Small intestine (tissue), 7 donors: Measurements from ENCODE around the gene SNRPA1. TPM values are rescaled to one million over a fixed set of nuclear protein-coding genes. Genes with fewer than 3 reads are reported as not detected.

Experiments used
- DNase-seq, 2 donors: peaks; one replicate each; pipeline versions ENCODE4 v3.0.0 to v3.0.0-alpha.2; 2013
- FAIRE-seq: peaks from 2 replicates; lab custom pipeline; 2012; peaks lifted over from hg19 to GRCh38; lab: Jason Lieb, UNC
- H3K27ac ChIP-seq, 3 donors: one replicate each; pipeline ENCODE4 v1.5.1; 2013; ENCODE audit warnings: low read length in 2 of 3, mild to moderate bottlenecking in 2 of 3, control low read depth in 1 of 3, inconsistent platforms in 1 of 3, low read depth in 1 of 3, moderate library complexity in 1 of 3
- H3K27me3 ChIP-seq, 3 donors: one replicate each; pipeline ENCODE4 v1.6.1; 2013; ENCODE audit warnings: low read length in 3 of 3, inconsistent platforms in 1 of 3; ENCODE audit not compliant: control insufficient read depth in 3 of 3, insufficient read depth in 3 of 3
- H3K36me3 ChIP-seq, 3 donors: one replicate each; pipeline ENCODE4 v1.6.1; 2013; ENCODE audit warnings: low read length in 3 of 3, inconsistent platforms in 1 of 3, low read depth in 1 of 3, mild to moderate bottlenecking in 1 of 3, moderate library complexity in 1 of 3; ENCODE audit not compliant: control insufficient read depth in 3 of 3, insufficient read depth in 2 of 3
- H3K4me1 ChIP-seq, 3 donors: one replicate each; pipeline ENCODE4 v1.6.1; 2013; ENCODE audit warnings: low read length in 2 of 3, inconsistent platforms in 1 of 3, low read depth in 1 of 3, mild to moderate bottlenecking in 1 of 3, moderate library complexity in 1 of 3; ENCODE audit not compliant: control insufficient read depth in 3 of 3, insufficient read depth in 2 of 3
- H3K4me3 ChIP-seq, 3 donors: one replicate each; pipeline ENCODE4 v1.5.1; 2013; ENCODE audit warnings: low read length in 3 of 3, control low read depth in 1 of 3, inconsistent platforms in 1 of 3, low read depth in 1 of 3, mild to moderate bottlenecking in 1 of 3, moderate library complexity in 1 of 3
- H3K9me3 ChIP-seq, 2 donors: one replicate each; pipeline ENCODE4 v1.6.1; 2013; ENCODE audit warnings: low read depth in 1 of 2, low read length in 1 of 2; ENCODE audit not compliant: control insufficient read depth in 2 of 2, insufficient read depth in 1 of 2
- WGBS, 3 donors: extraction: QIAGEN DNeasy Blood & Tissue Kit; methylation state at CpG; one replicate each; pipeline ENCODE4 v1.1.7; 2013; 5-methylcytosine and 5-hydroxymethylcytosine counted together
- polyA plus RNA-seq, 4 donors: library from polyadenylated mRNA; stranded (reverse) in 3 of 4; unstranded in 1 of 4; fragments of 200-250 nt in 3 of 4; fragments of 120-200 nt in 1 of 4; gene quantifications; one replicate each; pipeline versions ENCODE4 v1.2.1 to v1.2.3, GENCODE V29; 2013
- donor health status: healthy with polysubstance abuse.
- donor health status: control.
- donor health status: control.
- donor health status: Bipolar disorder and iron deficiency.
- donor health status: healthy.

Gene SNRPA1
- polyA plus RNA-seq, 4 donors = 62.3 to 82.7 (median 73.2) TPM

DNA sequence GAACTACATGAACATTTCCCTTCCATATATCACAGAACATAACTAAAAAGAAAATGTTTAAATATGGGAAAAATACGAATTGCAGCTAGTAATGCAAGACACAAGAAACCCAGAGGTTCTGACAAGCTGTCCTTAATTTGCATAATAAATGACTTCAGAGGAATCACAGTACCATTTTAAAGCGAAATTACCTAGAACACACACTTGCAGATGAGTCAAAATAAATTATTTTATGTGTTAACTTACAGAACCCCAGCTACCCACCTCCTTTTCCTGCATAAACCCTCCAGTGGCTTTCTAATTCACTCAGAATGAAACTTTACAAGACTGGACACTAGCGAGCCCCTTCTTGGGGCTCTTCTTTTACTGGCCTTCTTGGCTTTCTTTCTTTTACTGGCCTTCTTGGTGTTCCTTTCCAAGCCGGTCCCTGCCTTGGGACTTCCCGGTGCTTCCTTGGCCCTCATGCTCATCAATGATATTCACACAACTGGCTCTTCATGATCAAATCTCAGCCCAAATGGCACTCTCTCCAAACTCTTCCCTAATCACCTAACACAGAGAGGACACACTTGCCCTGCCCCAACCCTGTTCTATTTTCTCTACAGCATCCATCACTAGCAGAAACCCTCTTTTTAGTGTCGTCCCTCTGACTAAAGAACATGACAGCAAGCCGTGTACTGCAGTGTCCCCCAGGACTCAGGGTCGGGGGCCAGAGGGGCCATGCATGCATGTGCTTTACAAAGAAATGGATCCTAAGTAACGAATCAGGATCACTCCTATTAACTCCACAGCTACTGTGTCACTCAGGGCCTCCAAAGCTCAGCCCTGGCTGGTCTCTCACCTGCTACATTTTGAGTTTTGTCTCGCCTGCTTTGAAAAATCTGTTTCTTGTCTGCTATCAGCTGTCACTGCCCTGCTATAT is 48.0 kb downstream of the SNRPA1 start:
- Histone ChIP-seq H3K36me3 (peaks cover 0 to 8% (median 4%) of the 10 kb centered on the region in 3 donors), H3K4me1 (peaks cover 0 to 25% (median 5%) of the 10 kb centered on the region in 3 donors), H3K27ac (peak overlapping the region in 1 of 3 donors; percentile 42), H3K27me3 (no peaks in the 10 kb centered on the region), H3K9me3 (no peaks in the 10 kb centered on the region), H3K4me3 (no peak overlapping the region)
- no peak for FAIRE-seq
- no peak for DNase-seq
- 80 to 85% (median 80%) methylated on average over 10 of the region's 10 CpGs for WGBS, 3 donors

DNA sequence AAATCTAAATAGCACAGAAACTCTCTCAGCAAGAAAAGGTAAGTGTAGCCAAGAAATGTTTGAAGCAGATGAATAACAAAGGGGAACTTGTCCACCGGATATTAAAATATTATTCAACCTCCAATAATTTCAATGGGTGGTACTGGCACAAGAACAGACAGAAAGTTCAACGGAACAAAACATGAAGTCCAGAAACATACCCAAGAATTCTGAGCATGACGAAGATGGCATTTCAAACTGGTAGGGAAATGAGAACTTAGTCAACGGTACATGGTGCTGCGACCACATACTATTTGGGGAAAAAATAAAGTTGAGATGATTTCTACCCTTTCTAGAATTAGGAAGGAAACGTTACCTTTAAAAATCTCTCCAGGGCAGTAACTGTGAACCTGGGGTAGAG is 48.7 kb downstream of the SNRPA1 start:
- peaks cover 0 to 25% (median 5%) of the 10 kb centered on the region in 3 donors for H3K4me1 ChIP-seq
- no peak for DNase-seq
- 64 to 77% (median 72%) methylated on average over 6 of the region's 6 CpGs for WGBS, 3 donors

DNA sequence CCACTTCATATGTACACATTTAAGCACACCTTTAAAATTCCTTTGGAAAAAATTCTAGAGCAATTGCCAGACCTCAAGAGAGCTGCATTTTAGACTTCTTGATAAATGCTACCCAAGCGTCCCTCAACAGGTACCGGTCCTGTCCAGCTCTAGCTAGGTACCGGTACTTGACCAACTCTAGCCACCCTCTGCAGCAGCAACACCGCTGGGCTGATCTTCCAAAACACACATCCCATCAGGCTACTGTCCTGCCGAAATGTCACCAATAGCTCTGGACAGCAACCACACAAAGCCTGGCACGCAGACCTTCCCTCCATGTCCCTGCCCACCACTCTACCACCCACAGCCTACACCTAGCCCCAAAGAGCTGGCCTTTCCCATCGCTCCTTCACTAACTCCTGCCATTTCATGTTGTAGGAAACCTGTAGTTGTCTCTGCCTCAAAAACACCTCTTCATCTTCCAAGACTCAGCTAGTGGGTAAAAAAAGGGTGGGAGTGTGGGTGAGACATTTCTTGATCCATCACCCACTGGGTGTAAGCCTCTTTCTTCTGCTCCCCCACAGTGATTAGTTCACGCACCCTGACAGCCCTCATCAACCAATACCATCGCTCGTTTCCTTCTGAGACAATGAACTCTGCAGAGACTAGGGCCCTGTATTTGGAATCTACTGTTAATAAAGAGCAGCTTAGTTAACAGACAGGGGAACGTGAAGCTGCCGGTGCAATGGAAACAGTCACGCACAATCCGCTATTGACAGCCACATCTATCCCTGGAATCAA is 50.0 kb downstream of the SNRPA1 start:
- DNase-seq (no peak), FAIRE-seq (no peak)
- Histone ChIP-seq H3K4me1 (peaks cover 0 to 20% (median 5%) of the 10 kb centered on the region in 3 donors), H3K27me3 (no peaks in the 10 kb centered on the region), H3K27ac (no peak overlapping the region), H3K36me3 (peaks cover 0 to 9% (median 4%) of the 10 kb centered on the region in 3 donors), H3K4me3 (no peak overlapping the region), H3K9me3 (no peaks in the 10 kb centered on the region)
- WGBS, 3 donors = 94 to 96% (median 95%) methylated on average over 14 of the region's 14 CpGs

More for the DNA sequence above, 48.7 kb downstream of the SNRPA1 start:
- no peaks in the 10 kb centered on the region for H3K9me3 ChIP-seq
- H3K4me3 ChIP-seq = no peak overlapping the region
- no peak overlapping the region for H3K27ac ChIP-seq
- no peak for FAIRE-seq
- peaks cover 0 to 9% (median 4%) of the 10 kb centered on the region in 3 donors for H3K36me3 ChIP-seq
- H3K27me3 ChIP-seq = no peaks in the 10 kb centered on the region

DNA sequence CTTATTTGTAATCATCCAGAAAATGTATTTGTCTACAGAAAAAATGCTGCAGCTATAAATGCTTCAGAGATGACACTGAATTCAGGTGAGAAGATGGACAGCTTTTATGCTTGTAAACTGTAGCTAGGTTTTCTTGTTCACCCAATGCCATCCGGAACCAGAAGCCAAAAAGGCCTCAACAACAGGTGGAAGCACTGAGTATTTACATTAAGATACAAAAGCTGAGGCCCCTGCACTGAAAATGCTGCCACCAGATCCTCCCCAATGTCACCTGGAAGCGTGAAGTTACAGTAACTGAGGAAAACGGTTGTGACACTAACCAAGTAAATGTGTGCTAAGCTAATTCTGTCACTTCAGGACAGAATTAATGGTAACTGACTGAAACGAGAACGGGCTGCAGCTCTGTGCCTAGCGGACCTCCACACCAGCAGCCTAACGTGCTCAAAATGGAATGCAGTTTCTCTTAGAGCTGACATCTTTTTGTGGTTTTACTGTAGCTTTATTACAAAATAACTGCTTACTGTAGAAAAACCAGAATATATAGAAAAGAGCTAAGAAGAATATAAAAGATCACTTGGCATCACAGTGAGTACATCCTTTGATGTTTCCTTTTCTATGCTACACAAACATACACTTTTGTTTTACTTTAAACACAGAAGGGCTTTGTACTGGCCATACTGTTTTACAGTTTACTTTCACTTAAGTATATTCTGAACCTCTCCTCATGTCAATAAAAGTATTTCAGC is 50.8 kb downstream of the SNRPA1 start:
- no peaks in the 10 kb centered on the region for H3K9me3 ChIP-seq
- DNase-seq (no peak), FAIRE-seq (no peak)
- peak overlapping the region in 1 of 3 donors; percentile 27 for H3K27ac ChIP-seq
- WGBS, 3 donors = 50 to 72% (median 67%) methylated on average over 7 of the region's 7 CpGs
- H3K4me3 ChIP-seq = no peak overlapping the region
- no peaks in the 10 kb centered on the region for H3K27me3 ChIP-seq
- H3K4me1 ChIP-seq = peaks cover 0 to 19% (median 0%) of the 10 kb centered on the region in 3 donors
- peaks cover 0 to 9% (median 4%) of the 10 kb centered on the region in 3 donors for H3K36me3 ChIP-seq

DNA sequence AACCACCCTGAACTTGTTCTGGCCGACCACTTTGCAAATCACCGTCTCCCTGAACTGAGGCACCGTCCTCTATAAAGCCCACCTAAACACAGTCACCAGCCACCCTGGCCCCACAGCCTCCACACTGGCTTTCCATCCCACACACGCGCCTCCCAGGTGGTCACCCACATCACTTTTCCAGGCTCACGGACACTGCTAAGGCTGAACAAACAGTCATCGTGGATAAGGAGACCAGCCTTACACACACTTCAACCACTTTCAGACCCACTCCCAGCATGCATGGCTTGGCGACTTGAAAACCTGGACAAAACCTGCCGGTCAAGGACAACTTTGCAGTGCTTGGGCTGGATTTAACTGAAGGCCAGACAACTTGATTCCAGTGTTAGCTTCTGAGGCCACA is 51.6 kb downstream of the SNRPA1 start:
- 87 to 97% (median 91%) methylated on average over 9 of the region's 9 CpGs for WGBS, 3 donors
- Histone ChIP-seq H3K27me3 (no peaks in the 10 kb centered on the region), H3K27ac (peak overlapping the region in 1 of 3 donors; percentile 47), H3K4me3 (no peak overlapping the region), H3K36me3 (peaks cover 0 to 9% (median 4%) of the 10 kb centered on the region in 3 donors), H3K4me1 (peaks cover 0 to 19% (median 0%) of the 10 kb centered on the region in 3 donors), H3K9me3 (no peaks in the 10 kb centered on the region)
- no peak for FAIRE-seq
- DNase-seq = no peak

DNA sequence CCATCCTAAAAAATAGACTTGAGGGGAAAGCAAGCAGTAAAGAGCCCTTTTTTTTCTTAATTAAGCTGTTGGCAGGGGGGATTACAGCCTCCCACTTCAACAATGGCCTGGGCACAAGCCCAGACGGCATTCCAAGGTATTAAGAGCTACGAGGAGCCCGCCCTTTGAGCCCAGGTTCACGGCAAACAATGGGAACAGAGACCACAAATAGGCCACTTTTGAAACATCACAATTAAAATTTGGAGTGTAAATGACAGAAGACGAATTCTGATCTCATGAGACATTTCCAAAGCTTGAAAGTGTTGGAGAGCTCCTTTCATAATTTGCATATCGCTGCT is 52.1 kb downstream of the SNRPA1 start:
- no peaks in the 10 kb centered on the region for H3K9me3 ChIP-seq
- no peaks in the 10 kb centered on the region for H3K27me3 ChIP-seq
- H3K27ac ChIP-seq = peak overlapping the region in 1 of 3 donors; percentile 51
- DNase-seq (no peak), FAIRE-seq (no peak)
- no peak overlapping the region for H3K4me3 ChIP-seq
- H3K36me3 ChIP-seq = peaks cover 0 to 9% (median 4%) of the 10 kb centered on the region in 3 donors
- WGBS, 3 donors = 55 to 65% (median 63%) methylated on average over 6 of the region's 6 CpGs
- H3K4me1 ChIP-seq = peaks cover 0 to 19% (median 0%) of the 10 kb centered on the region in 3 donors

DNA sequence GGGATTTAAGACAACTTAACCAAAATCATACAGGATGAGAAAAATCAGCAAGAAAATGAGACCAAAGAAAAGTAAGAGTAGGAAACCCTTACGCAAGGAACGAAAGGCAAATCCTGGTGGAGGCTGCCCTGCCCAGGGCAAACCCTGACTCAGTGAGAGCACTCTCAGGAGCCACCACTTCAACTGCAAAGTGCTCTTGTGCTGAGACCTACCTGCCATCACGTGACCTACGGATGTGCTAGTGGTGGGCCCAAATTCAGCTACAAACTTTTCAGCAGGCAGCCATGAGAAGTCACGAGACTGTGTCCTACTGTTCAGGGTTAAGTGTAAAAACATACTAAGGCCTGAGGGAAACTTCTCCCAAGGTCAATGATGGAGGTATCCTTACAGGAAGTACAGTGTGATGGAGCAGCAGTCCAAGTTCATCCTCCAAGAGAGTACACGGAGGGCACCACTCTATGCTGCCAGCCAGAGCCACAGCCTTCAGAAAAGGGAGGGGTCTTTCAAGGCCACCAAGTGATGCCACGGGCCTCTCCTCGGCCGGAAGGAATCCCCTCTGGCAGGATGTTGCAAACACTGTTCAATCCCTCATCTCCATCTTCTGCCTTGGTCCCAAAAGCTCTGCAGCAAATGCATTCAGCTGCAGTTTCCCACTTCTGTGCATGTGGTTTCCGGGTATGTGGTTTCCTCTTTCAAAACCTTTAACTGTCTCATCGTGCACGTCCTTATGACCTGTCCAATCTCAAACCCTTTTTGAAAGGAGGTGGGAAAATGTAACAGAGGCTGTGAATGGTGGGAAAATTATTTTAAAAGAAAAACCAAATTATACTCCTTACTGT is 52.7 kb downstream of the SNRPA1 start:
- peaks cover 0 to 8% (median 2%) of the 10 kb centered on the region in 3 donors for H3K36me3 ChIP-seq
- FAIRE-seq (no peak), DNase-seq (peak in 1 of 2 donors; percentile 58)
- H3K4me3 ChIP-seq = peak overlapping the region in 1 of 3 donors; percentile 25
- no peaks in the 10 kb centered on the region for H3K27me3 ChIP-seq
- H3K9me3 ChIP-seq = no peaks in the 10 kb centered on the region
- peak overlapping the region in 1 of 3 donors; percentile 51 for H3K27ac ChIP-seq
- WGBS, 3 donors = 49 to 76% (median 57%) methylated on average over 12 of the region's 12 CpGs
- H3K4me1 ChIP-seq = peaks cover 0 to 18% (median 0%) of the 10 kb centered on the region in 3 donors
